ENCODE measurements around the gene SLC25A33. TPM values are rescaled to one million over a fixed set of nuclear protein-coding genes. Genes with fewer than 3 reads are reported as not detected.

Gene SLC25A33
- total and polyA plus RNA-seq, 2 of the 8 experiments (the other 6 are each of a cell fraction or from before 2014, with no cell fraction given), result 7.8 to 12.8 TPM

DNA sequence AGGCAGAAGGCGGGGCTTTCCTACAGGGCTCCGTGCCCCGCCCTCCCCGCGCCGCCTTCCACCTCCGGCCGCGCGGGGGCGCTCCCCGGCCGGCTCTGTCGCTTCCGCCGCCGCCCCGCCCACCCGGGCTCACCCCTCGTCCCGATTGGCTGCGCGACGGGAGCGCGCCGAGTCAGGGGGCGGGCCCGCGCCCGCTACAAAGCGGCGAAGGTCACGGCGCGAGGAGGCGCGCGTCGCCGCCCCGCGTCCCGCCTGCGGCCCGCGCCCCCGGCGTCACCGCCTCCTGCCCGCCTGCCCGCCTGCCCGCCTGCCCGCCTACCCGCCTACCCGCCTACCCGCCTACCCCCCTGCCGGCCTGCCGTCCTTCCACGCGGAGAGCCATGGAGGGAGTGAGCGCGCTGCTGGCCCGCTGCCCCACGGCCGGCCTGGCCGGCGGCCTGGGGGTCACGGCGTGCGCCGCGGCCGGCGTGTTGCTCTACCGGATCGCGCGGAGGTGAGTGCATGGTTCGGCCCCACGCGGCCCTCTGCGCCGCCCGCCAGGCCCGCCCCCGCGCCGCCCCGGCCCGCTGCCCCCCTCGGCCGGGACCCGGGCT, 49.4 kb downstream of the SLC25A33 start, which contains the start of gene TMEM201 (continued):
- TF ChIP-seq, protein P1, sequence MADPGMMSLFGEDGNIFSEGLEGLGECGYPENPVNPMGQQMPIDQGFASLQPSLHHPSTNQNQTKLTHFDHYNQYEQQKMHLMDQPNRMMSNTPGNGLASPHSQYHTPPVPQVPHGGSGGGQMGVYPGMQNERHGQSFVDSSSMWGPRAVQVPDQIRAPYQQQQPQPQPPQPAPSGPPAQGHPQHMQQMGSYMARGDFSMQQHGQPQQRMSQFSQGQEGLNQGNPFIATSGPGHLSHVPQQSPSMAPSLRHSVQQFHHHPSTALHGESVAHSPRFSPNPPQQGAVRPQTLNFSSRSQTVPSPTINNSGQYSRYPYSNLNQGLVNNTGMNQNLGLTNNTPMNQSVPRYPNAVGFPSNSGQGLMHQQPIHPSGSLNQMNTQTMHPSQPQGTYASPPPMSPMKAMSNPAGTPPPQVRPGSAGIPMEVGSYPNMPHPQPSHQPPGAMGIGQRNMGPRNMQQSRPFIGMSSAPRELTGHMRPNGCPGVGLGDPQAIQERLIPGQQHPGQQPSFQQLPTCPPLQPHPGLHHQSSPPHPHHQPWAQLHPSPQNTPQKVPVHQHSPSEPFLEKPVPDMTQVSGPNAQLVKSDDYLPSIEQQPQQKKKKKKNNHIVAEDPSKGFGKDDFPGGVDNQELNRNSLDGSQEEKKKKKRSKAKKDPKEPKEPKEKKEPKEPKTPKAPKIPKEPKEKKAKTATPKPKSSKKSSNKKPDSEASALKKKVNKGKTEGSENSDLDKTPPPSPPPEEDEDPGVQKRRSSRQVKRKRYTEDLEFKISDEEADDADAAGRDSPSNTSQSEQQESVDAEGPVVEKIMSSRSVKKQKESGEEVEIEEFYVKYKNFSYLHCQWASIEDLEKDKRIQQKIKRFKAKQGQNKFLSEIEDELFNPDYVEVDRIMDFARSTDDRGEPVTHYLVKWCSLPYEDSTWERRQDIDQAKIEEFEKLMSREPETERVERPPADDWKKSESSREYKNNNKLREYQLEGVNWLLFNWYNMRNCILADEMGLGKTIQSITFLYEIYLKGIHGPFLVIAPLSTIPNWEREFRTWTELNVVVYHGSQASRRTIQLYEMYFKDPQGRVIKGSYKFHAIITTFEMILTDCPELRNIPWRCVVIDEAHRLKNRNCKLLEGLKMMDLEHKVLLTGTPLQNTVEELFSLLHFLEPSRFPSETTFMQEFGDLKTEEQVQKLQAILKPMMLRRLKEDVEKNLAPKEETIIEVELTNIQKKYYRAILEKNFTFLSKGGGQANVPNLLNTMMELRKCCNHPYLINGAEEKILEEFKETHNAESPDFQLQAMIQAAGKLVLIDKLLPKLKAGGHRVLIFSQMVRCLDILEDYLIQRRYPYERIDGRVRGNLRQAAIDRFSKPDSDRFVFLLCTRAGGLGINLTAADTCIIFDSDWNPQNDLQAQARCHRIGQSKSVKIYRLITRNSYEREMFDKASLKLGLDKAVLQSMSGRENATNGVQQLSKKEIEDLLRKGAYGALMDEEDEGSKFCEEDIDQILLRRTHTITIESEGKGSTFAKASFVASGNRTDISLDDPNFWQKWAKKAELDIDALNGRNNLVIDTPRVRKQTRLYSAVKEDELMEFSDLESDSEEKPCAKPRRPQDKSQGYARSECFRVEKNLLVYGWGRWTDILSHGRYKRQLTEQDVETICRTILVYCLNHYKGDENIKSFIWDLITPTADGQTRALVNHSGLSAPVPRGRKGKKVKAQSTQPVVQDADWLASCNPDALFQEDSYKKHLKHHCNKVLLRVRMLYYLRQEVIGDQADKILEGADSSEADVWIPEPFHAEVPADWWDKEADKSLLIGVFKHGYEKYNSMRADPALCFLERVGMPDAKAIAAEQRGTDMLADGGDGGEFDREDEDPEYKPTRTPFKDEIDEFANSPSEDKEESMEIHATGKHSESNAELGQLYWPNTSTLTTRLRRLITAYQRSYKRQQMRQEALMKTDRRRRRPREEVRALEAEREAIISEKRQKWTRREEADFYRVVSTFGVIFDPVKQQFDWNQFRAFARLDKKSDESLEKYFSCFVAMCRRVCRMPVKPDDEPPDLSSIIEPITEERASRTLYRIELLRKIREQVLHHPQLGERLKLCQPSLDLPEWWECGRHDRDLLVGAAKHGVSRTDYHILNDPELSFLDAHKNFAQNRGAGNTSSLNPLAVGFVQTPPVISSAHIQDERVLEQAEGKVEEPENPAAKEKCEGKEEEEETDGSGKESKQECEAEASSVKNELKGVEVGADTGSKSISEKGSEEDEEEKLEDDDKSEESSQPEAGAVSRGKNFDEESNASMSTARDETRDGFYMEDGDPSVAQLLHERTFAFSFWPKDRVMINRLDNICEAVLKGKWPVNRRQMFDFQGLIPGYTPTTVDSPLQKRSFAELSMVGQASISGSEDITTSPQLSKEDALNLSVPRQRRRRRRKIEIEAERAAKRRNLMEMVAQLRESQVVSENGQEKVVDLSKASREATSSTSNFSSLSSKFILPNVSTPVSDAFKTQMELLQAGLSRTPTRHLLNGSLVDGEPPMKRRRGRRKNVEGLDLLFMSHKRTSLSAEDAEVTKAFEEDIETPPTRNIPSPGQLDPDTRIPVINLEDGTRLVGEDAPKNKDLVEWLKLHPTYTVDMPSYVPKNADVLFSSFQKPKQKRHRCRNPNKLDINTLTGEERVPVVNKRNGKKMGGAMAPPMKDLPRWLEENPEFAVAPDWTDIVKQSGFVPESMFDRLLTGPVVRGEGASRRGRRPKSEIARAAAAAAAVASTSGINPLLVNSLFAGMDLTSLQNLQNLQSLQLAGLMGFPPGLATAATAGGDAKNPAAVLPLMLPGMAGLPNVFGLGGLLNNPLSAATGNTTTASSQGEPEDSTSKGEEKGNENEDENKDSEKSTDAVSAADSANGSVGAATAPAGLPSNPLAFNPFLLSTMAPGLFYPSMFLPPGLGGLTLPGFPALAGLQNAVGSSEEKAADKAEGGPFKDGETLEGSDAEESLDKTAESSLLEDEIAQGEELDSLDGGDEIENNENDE (IDR thresholded peaks at IDR 0.05; ENCODE audit: insufficient replicate concordance, low read length), result no peak
- TF ChIP-seq KDM4A (IDR thresholded peaks at IDR 0.05; ENCODE audit: low read depth, low read length, severe bottlenecking) (no peak), CTBP2 (IDR thresholded peaks at IDR 0.05; ENCODE audit: borderline replicate concordance, insufficient read depth, insufficient read length, low read length) (no peak), HDAC6 (IDR thresholded peaks at IDR 0.05; ENCODE audit: low read depth, low read length) (no peak), ZNF274 (IDR thresholded peaks at IDR 0.05; ENCODE audit: borderline replicate concordance, extremely low read depth, low read length) (no peak), KDM1A (IDR thresholded peaks at IDR 0.05; ENCODE audit: borderline replicate concordance, low read length) (no peak), MAFK (IDR thresholded peaks at IDR 0.05; ENCODE audit: low read depth, low read length) (no peak), CBX8 (IDR thresholded peaks at IDR 0.05; ENCODE audit: borderline replicate concordance, low read depth, low read length) (no peak)
- TF ChIP-seq, protein P2, sequence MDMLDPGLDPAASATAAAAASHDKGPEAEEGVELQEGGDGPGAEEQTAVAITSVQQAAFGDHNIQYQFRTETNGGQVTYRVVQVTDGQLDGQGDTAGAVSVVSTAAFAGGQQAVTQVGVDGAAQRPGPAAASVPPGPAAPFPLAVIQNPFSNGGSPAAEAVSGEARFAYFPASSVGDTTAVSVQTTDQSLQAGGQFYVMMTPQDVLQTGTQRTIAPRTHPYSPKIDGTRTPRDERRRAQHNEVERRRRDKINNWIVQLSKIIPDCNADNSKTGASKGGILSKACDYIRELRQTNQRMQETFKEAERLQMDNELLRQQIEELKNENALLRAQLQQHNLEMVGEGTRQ (IDR thresholded peaks at IDR 0.05; ENCODE audit: low read length), result no peak

Measured in H1 (cell line).